Activated T-cell treated with anti-CD3 and anti-CD28 coated beads for 1 hour (primary cell): ENCODE data around the gene DAZ1.
"Not testable (repeated sequence)": the region's sequence is repeated elsewhere in the genome, so short reads cannot be mapped to it uniquely, and the experiment has no call there.

Source experiments
- DNase-seq: peaks from one replicate; pipeline ENCODE4 v3.0.0-alpha.2; 2020; ENCODE audit warnings: low read depth

The DAZ1 gene

GRCh38 chrY:23198908-23199307 is at the start of gene DAZ1:
DAZ1 (minus strand) TSS chrY:23199008; CDS start chrY:23198800, 208 bp downstream.
- DNase-seq: not testable (repeated sequence)

GRCh38 chrY:23219233-23219632 is 20.4 kb upstream of the DAZ1 start, which contains the start of gene DAZ2:
DAZ2 (plus strand) TSS chrY:23219533; CDS start chrY:23219741, 208 bp downstream.
- not testable (repeated sequence) for DNase-seq

GRCh38 chrY:23210681-23211080 is 11.9 kb upstream of the DAZ1 start:
- DNase-seq: not testable (repeated sequence)

GRCh38 chrY:23209802-23210495 is 11.1 kb upstream of the DAZ1 start:
- DNase-seq: not testable (repeated sequence)

- DNase-seq: not testable (repeated sequence)
Measured at GRCh38 chrY:23207455-23207854, 8.6 kb upstream of the DAZ1 start.
